Suprapubic skin (tissue), 3 donors: ENCODE measurements around the gene TMIGD3.

ENCODE experiments used
- POLR2AphosphoS5 ChIP-seq, 3 donors: sonication (generic); formaldehyde crosslinking; IDR thresholded peaks; one replicate each; pipeline ENCODE4 v1.6.1; 2017; ENCODE audit warnings: antibody characterized with exemption in 3 of 3
- TF ChIP-seq, protein P1 (sequence below), 2 donors: fragments of 200-600 bp in 1 of 2; fragments of 450-650 bp in 1 of 2; sonication (generic) in 1 of 2; IDR thresholded peaks; one replicate each; pipeline ENCODE4 v1.5.1; 2016 to 2019; ENCODE audit warnings: antibody characterized with exemption in 2 of 2, mild to moderate bottlenecking in 1 of 2, moderate library complexity in 1 of 2

DNA sequence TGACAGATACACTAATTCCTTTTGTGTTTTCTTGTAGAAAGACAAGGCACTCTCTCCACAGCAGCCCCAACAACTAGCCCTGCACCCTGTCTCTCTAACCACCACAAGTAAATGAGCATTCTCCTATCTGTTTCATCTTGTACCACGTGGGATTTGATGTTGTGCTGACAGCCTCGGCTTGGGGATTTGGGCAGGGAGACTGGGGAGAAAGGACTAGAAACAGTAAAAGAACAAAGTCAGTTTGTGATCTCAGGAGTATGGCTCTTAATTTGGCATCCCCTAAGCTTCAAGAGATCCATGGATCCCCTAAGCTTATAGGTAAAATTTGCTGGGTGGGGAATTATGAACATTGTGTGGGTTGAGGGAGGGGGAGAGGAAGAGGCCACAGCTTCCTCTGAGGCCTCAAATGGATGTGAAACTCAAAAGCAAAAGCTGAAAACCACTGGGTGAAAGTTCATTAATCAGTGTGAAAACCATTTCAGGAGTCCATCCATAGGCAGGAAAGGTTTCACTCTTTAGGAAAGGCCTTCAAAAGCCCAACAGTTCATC lies 26.6 kb downstream of the TMIGD3 start:
- TF ChIP-seq POLR2AphosphoS5 (IDR thresholded peaks at IDR 0.05), result no peak
- TF ChIP-seq, protein P1, sequence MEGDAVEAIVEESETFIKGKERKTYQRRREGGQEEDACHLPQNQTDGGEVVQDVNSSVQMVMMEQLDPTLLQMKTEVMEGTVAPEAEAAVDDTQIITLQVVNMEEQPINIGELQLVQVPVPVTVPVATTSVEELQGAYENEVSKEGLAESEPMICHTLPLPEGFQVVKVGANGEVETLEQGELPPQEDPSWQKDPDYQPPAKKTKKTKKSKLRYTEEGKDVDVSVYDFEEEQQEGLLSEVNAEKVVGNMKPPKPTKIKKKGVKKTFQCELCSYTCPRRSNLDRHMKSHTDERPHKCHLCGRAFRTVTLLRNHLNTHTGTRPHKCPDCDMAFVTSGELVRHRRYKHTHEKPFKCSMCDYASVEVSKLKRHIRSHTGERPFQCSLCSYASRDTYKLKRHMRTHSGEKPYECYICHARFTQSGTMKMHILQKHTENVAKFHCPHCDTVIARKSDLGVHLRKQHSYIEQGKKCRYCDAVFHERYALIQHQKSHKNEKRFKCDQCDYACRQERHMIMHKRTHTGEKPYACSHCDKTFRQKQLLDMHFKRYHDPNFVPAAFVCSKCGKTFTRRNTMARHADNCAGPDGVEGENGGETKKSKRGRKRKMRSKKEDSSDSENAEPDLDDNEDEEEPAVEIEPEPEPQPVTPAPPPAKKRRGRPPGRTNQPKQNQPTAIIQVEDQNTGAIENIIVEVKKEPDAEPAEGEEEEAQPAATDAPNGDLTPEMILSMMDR (IDR thresholded peaks at IDR 0.05), result no peak
